HG03097 (cell line): Measurements from ENCODE around the gene SRP14.
"Not testable (repeated sequence)": the region's sequence is repeated elsewhere in the genome, so short reads cannot be mapped to it uniquely, and the experiment has no call there.

ENCODE experiments used
- ATAC-seq: cut with Tn5 transposase; IDR thresholded peaks from one replicate; pipeline ENCODE4 v1.9.1; 2021; ENCODE audit not compliant: unreplicated experiment, low FRiP score

Gene SRP14, protein sequence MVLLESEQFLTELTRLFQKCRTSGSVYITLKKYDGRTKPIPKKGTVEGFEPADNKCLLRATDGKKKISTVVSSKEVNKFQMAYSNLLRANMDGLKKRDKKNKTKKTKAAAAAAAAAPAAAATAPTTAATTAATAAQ

DNA sequence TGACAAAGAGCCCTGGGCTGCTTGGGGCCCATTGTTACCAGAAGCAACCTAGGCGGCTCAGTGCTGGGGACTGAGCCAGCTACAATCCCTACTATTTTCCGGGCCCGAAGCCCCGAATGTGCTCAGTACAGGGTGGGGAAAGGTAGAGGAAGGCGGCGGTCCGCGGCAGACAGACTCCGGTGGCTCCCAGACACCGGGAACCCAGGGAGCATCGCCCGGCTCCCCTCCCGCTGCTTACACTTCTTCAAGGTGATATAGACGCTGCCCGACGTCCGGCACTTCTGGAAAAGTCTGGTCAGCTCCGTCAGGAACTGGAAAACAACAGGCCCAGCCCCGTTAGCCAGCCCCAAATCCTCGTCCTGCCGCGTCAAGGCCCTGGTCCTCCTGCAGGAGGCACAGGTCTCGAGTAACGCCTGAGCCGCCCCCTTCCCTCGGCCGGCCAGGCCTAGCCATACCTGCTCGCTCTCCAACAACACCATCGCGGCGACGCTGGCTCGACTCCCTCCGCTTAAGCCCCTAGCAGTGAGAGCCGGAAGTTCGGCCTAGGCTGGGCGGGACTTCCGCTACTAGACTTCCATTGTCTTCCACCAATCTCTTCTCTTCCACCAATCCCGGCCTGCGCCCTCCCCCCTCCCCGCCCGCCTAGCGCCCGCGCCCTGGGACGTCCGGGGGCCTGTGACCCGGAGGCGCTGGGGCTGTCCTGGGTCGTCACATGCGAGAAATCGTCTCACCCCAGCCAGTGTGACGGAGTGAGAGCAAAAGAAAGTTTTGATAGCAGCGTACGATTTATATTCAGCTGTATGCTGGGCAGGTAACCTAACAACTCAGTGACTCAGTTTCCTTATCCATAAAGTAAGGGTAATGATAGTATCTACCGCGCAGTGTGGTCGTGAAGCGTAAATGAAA, at the start of gene SRP14:
SRP14 (minus strand) TSS at position 544 of the 906 bp plus-strand sequence; CDS start at position 479, 65 bp downstream.
- ATAC-seq: peak; percentile 73

DNA sequence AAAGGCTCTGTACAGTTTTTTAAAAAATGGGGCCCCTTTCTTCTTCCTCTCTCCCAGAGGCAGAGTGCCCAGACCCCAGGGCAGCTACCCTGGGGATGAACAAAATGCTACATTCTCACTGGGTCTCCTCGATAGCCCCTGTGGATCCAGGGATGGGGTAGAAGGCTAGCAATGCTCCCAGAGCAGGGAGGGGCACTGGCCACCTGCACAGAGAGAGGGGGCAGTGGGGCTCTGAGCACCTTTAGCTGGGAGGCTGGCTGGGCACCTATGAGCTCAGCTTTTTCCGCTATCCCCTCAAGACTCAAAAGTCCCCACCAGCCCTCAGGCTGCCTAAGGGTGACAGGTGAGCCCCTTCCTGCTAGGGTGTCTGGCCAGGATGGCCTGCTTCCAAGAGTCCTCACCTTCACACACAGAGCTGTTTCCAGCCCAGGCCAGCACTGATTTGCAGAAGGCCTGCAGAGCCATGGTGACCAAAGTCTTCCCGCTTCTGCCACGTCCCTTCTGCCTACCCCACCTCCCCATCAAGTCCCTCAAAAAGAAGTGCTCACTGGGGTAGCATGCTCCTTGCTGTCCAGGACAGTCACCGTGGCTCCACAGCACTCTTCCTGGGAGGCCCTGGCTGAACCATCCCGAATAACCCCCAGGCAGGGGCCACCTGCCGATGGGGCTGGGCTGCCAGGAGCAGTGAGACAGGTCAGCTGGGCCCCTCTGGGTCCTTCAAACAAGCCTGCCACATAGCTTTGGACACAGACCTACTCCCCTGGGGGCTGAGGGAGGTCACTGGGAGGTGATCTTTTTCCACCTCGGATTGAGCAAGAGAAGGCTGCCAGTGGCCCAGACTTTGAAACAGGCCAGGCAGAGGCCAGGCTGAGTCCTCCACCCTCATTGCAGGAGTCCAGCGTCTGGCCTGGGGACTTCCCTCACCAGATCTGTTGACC, 49.3 kb upstream of the SRP14 start:
- no peak for ATAC-seq

DNA sequence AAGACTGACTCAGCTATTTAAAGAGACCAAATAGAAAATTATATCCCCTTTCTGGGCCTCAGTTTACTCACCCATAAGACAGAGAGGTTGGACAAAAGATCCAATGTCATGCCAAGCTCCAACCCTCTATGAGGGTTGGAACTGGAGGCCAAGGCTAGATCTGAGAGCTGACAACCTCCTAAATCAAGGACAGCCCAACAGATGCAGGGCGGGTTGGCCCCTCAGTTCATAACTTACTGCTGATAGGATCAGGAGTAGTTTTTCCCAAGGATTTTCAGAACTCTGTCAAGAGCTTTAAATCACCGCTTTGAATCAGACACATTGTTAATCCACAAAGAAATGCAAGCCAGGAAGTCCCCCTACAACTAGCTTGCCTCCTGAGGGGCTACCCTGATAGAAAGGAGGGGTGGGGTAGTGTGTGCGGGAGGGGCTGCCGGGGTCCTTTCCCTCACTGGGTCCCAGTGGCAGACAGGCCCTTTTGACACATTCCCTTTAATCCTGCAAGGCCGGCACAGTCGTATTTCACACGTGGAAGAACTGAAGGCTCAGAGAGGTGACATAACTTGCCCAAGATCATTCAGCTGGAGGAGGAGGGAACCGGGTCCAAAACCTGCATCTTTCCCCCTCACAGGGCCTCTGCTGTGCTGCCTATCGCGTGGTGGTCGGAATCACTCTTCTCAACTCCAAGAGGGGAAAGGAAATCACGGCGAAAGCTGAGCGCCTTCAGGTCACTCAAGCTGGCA, 48.3 kb upstream of the SRP14 start:
- no peak for ATAC-seq

DNA sequence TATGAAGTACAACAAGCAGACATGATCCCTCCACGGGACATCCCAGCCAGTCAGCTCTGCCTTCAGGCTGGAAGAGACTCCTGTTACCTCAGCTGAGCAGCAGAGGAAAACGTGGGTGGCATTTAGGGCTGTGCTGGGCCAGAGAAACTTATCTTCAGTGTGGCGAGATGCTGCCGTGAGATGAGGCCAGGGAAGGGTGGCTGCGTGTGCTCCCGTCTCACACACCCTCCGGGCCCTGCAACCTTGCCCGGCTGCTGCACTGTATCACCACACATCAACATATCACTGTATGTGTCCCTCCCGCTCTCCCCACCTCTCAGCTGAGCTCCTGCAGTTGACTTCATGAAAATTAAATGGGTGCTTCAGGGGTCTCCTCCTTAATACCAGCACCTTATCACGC, 46.3 kb upstream of the SRP14 start:
- no peak for ATAC-seq

DNA sequence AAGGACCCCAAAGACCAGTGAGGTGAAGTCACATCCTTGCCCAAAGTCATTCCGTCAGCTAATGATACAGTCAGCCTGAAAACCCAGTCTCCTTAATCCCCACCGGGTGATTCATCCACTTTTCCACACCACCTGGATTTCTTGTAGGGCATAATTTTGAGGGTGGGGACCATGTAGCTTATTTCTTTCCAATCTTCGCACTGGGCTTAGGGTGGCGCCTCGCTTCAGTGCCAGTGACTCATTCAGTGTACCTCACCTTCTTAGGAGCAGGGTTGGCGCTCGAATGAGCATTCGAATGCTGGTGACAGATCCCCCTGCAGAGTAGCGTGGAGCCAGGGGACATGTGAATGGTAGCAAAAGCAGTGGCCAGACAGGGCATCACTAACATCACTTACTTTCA, 45.7 kb upstream of the SRP14 start:
- no peak for ATAC-seq

DNA sequence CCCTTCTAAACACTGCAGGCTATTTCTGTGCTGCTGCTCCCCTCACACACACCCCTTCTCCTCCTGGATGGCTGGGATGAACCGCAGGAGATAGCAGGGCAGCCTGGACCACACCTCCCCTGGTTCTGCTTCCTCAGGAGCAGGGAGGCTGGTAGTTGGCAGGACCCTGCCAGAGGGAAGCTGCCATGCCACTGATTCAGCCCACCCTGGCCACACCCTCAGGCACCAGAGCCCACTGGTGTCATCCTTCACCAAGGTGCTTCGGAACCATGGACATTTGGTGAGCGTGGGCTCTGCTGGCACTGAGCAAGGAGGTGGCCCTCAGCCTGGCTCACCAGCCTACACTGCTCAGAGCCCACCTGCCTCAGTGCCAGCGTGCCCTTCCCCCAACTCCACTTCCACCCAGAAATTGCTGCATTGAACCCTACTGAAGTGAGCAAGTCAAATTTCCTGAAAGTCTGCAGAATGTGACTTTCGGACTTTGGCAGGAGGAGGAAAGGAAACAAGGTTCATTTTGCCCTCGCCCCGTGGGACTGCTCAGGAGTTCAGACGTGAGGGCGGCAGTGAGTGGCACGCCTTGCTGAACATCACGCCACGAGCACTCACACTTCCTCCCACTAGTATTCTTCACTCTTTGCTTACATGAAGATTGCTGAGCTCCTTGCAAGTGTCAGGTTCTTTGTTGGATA, 43.4 kb upstream of the SRP14 start:
- ATAC-seq: no peak

DNA sequence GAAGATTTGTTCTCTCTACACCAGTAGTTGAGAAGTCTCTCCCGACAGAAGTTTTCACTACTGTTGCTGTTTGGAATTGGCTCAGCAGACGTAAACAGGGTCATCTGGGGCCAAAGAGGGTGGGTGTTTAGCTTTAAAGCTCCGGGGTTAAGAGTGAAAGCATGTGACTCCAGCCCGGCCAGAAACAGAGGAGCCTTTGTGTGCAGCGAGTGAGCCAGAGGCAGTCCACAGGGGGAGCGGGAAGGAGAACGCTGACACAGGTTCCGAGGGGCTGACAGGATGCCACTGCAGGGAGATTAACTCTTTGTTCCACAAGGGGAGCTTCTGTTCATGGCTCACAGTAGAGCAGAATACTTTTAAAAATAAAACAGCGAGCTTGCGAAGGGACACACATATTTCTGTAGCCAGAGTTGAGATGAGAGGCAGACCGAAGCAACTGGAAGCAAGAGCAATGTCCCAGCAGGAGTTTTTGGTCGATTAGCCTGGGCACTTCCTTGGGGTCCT, 42.8 kb upstream of the SRP14 start:
- ATAC-seq: no peak

DNA sequence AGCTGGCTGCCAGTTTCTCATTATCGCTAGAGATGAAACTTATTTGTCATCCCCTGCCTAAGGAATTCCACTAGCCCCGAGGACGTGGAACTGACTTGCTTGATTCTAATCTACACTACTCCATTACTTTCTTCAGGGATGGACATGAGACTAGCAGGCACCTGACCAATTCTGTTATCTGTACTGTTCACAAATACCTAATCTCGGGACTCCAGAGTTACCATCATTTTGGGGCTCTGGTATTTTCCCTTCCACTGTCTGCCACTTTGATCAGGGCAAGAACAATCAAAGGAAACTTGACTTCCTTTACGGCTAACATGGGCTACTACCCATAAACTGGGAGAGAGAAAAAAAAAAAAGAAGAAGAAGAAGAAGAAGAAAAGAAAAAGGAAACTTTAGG, 41.9 kb upstream of the SRP14 start:
- ATAC-seq: no peak

DNA sequence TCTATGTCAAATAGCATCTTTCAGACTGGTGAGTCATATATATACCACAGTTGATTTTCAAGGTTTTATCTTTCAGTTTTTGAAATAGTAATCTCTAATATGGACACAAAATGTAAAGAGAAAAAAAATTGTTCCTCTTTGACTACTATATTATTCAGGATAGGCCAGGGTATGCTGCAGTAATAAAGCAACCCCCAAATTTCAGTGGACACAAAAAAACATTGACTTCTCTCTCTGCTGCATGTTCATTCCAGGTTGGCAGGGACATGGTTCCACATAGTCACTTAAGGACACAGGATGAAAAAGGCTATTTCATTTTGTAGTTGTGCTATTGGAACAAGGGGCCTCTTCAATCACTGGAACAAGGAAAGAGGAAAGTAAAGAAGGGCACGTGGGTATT, 41.1 kb upstream of the SRP14 start:
- no peak for ATAC-seq

DNA sequence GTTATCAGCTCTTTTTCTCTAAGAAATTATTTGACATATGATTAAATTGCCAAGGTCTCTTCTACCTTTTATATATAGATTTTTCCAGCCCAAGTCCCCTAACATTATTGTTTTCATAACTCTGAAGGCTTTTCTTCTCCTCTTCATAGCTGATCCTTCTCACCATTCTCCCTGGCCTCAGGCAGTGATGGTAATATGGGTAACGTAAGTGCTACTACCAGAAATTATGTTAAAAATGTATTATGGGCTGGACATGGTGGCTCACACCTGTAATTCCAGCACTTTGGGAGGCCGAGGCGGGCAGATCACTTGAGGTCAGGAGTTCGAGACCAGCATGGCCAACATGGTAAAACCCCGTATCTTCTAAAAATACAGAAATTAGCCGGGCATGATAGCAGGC, 40.5 kb upstream of the SRP14 start:
- ATAC-seq: no peak

DNA sequence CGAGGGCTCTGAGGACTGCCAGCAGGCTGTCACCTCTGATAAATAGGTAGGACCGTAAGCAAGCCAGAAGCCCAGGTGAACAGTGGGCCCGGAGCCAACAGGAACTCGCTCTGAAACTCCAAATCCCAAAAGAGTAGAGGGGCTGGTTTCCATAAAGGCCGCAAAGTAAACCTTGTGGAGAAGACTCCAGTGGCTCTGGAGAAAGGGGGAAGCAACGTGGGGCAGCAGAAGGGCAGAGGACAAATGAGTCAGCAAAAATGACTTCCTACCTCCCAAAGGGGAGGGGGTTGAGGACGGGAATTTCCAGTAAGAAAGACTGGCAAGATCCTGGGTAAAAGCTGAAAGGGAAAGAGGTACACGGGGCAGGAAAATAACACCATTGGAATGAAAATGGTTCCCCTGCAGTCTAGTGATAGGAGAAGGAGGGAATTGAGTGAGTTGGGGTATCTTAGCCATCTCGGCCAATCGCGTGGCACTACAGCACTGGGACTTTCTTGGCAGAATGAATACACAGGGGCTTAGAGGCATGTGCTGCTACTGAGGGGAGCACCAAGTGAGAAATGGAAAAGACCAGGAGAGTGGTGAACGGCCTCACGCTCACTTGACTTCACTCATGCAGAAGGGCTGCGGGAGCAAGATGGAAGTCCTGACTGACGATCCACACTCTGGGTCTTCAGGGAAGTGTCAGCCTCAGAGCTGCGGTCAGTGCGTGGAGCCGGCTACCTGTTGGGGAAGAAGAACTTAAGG, 36.5 kb upstream of the SRP14 start:
- ATAC-seq: no peak

DNA sequence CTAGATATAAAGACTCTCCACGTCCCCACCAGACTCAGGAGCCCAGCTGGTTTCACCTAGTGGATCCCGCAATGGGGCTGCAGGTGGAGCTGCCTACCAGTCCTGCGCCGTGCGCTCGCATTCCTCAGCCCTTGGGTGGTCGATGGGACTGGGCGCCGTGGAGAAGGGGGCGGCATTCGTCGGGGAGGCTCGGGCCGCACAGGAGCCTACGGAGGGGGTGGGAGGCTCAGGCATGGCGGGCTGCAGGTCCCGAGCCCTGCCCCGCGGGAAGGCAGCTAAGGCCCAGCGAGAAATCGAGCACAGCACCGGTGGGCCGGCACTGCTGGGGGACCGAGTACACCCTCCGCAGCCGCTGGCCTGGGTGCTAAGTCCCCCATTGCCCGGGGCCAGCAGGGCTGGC, 35.7 kb upstream of the SRP14 start:
- ATAC-seq: not testable (repeated sequence)

DNA sequence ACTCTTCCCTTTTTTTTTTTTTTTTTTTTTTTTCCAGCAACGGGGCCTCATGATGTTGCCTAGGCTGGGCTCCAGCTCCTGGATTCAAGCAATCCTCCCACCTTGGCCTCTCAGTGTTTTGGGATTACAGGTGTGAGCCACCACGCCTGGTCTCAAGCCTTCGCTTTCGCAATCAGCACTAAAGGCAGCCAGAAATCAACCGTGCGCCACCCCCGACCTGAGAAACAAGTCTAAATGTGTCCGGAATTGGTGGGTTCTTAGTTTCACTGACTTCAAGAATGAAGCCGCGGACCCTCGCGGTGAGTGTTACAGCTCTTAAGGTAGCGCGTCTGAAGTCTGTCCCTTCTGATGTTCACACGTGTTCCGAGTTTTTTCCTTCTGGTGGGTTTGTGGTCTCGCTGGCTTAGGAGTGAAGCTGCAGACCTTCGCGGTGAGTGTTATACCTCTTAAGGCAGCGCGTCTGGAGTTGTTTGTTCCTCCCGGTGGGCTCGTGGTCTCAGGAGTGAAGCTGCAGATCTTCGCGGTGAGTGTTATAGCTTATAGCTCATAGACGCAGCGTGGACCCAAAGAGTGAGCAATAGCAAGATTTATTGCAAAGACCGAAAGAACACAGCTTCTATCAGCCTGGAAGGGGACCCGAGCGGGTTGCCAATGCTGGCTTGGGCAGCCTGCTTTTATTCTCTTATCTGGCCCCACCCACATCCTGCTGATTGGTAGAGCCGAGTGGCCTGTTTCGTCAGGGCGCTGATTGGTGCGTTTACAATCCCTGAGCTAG, 34.9 kb upstream of the SRP14 start:
- not testable (repeated sequence) for ATAC-seq

DNA sequence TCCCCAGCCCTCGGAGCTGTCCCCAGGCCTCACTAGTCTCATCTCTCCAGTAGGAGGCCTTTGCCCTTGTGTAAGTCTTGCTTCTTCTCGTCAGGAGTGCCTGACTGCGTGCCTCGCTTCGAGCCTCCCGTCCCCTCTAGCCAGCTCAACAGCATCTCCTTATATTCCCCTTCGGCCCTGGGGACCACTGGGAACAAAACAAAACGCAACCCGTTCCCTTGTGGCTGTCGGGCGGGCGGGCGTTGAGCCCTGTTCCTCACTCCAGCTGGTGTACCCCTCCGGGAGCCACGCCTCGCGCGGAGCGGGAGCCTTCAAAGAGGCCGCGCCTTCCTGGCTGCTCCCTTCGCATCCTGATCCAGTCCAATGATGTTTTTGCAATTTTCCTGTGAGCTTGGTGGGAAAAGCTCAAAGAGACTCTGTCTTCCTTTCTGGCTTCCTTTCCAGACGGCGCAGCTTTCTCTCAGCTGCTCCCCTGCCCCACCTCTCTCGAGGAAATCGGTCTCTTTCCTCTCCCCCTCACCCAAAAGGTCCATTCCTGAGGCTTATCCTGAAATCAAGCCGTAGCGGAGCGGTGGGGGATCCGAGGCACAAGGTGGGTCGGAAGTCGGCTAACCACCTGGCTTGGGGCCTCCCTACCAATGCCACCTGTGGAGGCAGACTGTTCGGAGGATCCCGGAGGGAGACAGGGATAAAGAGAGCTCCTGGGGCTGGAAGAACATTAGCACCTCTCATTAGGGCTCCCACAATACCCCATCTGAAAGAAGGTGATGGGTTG, 33.4 kb upstream of the SRP14 start:
- ATAC-seq: no peak

DNA sequence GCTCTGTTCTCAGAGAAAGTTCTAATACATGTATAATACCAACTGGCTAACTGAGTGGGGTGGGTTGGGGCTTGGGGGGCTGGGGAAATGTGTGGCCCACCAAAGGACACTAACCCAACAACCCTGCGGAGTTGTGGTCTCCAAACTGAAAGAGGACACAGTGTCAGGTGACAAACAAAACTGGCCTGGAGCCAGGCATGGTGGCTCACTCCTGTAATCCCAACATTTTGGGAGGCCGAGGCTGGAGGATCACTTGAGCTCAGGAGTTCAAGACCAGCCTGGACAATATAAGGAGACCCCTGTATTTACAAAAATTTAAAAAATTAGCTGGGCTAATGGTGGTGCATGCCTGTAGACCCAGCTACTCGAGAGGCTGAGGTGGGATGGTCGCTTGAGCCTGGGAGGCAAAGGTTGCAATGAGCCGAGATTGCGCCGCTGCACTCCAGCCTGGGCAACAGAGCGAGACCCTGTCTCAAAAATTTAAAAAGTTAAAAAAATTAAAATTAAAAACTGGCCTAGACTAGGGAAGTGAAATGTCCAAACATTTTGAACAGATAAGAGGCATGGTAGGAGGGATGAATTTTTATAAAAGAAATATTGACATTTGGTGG, 31.7 kb upstream of the SRP14 start:
- ATAC-seq: no peak

DNA sequence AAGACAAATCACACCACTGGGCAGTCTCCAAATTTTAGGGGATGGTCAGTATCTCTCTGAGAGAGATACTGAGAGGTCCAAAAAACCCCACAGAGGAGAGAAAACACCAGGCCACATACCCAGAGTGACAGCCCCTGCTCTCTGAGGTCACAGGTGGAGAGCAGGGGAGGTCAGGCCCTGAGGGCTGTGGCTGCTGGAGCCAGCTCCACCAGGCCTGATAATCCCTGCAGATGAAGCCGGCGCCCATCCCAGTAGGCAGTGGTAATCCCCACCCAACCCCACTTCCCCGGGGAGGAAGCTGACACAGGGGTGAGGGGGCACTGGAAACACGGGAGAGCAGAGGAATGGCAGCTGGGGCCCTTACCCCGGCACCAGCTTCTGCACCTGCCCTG, 31.2 kb upstream of the SRP14 start:
- ATAC-seq: no peak
